H4 (cell line): ENCODE results near the gene RNF182. TPM values are rescaled to one million over a fixed set of nuclear protein-coding genes. Genes with fewer than 3 reads are reported as not detected.

Experiments
- DNase-seq: peaks from one replicate; pipeline ENCODE4 v3.0.0-alpha.2; 2015; ENCODE audit warnings: low spot score
- total RNA-seq: library from RNA; depleted of rRNA; stranded (reverse); fragments of >200 nt; shearing (Covaris generic); gene quantifications from 2 replicates; pipeline ENCODE4 v1.2.3, GENCODE V29; 2014; rRNA removed

Gene RNF182
- total RNA-seq, 1 experiment from 2014 or later = 7.2 TPM

GRCh38 chr6:14029605-14030004 is 104.9 kb downstream of the RNF182 start:
- DNase-seq = no peak

Other genes starting within 250 kb of the RNF182 start
- 15.7 and 18.7 TPM in 2 replicates for gene RANBP9, start 213.1 kb upstream of the RNF182 start, total RNA-seq
- gene MCUR1, start 110.4 kb upstream of the RNF182 start, total RNA-seq = 19.0 and 25.1 TPM in 2 replicates
- 3.8 and 5.3 TPM in 2 replicates for gene CD83, start 192.8 kb downstream of the RNF182 start, total RNA-seq